Activated naive CD8-positive, alpha-beta T cell treated with anti-CD3 and anti-CD28 coated beads, Interleukin-2, amount 50 U/mL, for 16 hours (primary cell): ENCODE results near the gene FGF12.

Experiments
- DNase-seq: peaks from one replicate; pipeline ENCODE4 v3.0.0-alpha.2; 2020; ENCODE audit warnings: low read depth, low spot score

Gene FGF12

DNA sequence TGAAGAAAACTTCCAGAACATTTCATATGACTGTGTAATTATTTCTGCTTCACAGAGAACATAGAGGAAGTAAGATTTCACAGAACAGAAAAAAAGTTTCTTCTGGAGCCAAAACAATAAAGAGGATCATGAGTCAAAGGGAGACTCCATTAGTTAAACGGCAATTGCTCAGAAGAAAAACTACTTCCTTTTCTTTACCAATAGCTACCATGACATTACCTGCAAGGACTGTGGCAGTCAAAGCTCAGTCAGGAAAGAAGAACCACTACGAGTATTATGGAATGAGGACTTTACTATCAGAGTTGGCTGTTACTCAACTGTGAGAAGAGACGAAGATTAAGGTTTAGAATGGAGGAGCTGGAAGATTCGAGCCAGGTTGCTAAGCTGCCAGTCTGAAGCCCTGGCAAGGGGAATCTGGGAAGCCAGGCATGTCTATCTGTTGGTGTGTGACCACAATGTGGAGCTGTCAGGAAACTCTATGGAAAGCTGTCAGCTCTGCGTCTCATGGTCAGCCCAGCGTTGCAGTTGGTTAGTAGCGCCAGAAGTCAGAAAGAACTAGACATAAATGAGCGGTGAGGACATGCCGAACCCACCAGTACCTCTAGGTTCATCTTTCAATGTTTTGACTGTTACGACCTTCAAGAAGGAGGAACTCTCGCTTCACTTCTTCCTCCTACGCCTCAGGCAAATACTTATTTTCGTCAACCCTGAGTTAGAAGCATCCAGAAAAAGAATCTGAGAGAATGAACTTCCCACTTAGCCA, 604.3 kb downstream of the FGF12 start:
- DNase-seq = no peak

DNA sequence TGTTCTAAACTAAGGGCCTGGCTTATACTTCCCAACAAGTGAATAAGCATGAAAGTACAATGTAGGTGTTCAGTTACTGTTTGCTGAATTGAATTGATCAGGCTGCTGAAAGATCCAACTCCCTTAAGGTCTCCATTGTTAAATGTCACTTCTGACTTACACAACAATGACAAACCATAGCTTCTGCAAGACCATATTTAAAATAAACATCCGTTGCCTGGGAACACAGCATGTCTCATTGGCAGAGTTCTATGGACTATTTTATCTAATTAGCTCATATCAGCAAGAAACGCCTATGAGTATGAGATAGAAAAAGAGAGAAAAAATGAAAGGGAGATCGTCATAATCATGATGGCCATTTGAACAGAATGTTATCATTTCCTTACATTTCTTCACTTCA, 605.4 kb downstream of the FGF12 start:
- DNase-seq = no peak

- no peak for DNase-seq
These were observed 618.5 kb downstream of the FGF12 start for GRCh38 chr3:192108820-192109219.

GRCh38 chr3:192106543-192106942, 620.8 kb downstream of the FGF12 start:
- DNase-seq = no peak

GRCh38 chr3:192092388-192093005, 634.8 kb downstream of the FGF12 start:
- no peak for DNase-seq

- DNase-seq = no peak
These were observed 635.5 kb downstream of the FGF12 start for GRCh38 chr3:192091831-192092230.

GRCh38 chr3:192090586-192090985, 636.8 kb downstream of the FGF12 start:
- DNase-seq = no peak
